Measurements from ENCODE around the gene HBEGF. TPM values are rescaled to one million over a fixed set of nuclear protein-coding genes. Genes with fewer than 3 reads are reported as not detected.
"Not testable (repeated sequence)": the region's sequence is repeated elsewhere in the genome, so short reads cannot be mapped to it uniquely, and the experiment has no call there.

HBEGF gene
- polyA plus RNA-seq, 3 donors, result 25.2 to 548 (median 31.6) TPM

DNA sequence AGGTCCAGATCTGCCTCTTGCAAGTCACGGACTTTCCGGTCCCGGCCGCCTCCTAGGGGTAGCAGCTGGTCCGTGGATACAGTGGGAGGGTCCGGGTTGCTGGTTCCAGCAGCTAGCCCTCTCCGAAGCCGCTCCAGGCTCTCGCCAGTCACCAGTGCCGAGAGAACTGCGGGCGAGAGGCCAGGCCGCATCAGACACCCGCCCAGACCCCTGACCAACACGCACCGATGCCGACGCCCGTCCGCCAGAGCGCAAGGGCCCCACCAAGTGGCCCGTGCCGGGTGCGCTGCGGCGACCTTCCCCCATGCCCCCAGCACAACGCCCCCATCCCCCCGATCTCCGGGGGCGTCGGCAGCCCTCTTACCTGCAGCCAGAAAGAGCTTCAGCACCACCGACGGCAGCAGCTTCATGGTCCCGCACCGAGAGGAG, 470 bp downstream of the HBEGF start:
- no peaks in the 10 kb centered on the region for H3K9me3 ChIP-seq (replicated peaks in 1 of 2; ENCODE audit: control insufficient read depth in 1 of 2, insufficient read depth in 1 of 2, low read length in 2 of 2)
- peaks cover 27% of the 10 kb centered on the region for H3K79me2 ChIP-seq (ENCODE audit: insufficient read depth, low read length)
- H3K9me3 Mint-ChIP-seq, result peaks cover 0 to 9% (median 2%) of the 10 kb centered on the region in 7 donors
- H3K27me3 ChIP-seq (ENCODE audit: control insufficient read depth in 2 of 2, insufficient read depth in 2 of 2, low read length in 2 of 2), result no peaks in the 10 kb centered on the region
- peak overlapping the region in 1 of 2 donors; percentile 76 for H3K27ac ChIP-seq (ENCODE audit: low read depth in 1 of 2, low read length in 2 of 2)
- H3K36me3 ChIP-seq (replicated peaks in 1 of 2; ENCODE audit: control insufficient read depth in 1 of 2, insufficient read depth in 2 of 2, low read length in 2 of 2), result no peaks in the 10 kb centered on the region
- peak overlapping the region; percentile 54 to 95 (median 88) for H3K27ac Mint-ChIP-seq
- peaks cover 5% of the 10 kb centered on the region in 3 donors for H3K27me3 Mint-ChIP-seq (ENCODE audit: low read depth in 3 of 3)
- peak overlapping the region; percentile 97 for H3K4me2 ChIP-seq (replicated peaks; ENCODE audit: extremely low read depth, low read length, poor library complexity, severe bottlenecking)
- H3K4me3 ChIP-seq (replicated peaks in 1 of 3; ENCODE audit: low read depth in 2 of 3, low read length in 3 of 3), result peak overlapping the region; percentile 52 to 99 (median 82)
- DNase-seq, result peak; percentile 42 to 59 (median 59)
- peak overlapping the region; percentile 76 for H3K9ac ChIP-seq (ENCODE audit: insufficient read depth, low read length, poor library complexity, severe bottlenecking)
- H2AFZ ChIP-seq (ENCODE audit: insufficient read depth, low read depth, low read length, poor library complexity, severe bottlenecking), result peak overlapping the region; percentile 25
- intact Hi-C loops (cut with micrococcal nuclease), result loop anchor here in 1 of 2 donors (5.0 kb wide), 1 partner anchor 44 kb away; the partner anchor contains the start of gene PFDN1
- H4K20me1 ChIP-seq (ENCODE audit: insufficient read depth, low read length), result peaks cover 49% of the 10 kb centered on the region
- peaks cover 31 to 51% of the 10 kb centered on the region in 2 donors for H3K36me3 Mint-ChIP-seq
- H3K4me1 Mint-ChIP-seq, result peaks cover 60% of the 10 kb centered on the region
- peaks cover 61 to 69% of the 10 kb centered on the region in 2 donors for H3K4me1 ChIP-seq (ENCODE audit: control insufficient read depth in 1 of 2, insufficient read depth in 2 of 2, low read length in 2 of 2)
- TF ChIP-seq, protein P1, sequence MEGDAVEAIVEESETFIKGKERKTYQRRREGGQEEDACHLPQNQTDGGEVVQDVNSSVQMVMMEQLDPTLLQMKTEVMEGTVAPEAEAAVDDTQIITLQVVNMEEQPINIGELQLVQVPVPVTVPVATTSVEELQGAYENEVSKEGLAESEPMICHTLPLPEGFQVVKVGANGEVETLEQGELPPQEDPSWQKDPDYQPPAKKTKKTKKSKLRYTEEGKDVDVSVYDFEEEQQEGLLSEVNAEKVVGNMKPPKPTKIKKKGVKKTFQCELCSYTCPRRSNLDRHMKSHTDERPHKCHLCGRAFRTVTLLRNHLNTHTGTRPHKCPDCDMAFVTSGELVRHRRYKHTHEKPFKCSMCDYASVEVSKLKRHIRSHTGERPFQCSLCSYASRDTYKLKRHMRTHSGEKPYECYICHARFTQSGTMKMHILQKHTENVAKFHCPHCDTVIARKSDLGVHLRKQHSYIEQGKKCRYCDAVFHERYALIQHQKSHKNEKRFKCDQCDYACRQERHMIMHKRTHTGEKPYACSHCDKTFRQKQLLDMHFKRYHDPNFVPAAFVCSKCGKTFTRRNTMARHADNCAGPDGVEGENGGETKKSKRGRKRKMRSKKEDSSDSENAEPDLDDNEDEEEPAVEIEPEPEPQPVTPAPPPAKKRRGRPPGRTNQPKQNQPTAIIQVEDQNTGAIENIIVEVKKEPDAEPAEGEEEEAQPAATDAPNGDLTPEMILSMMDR (IDR thresholded peaks at IDR 0.05), result no peak
- 5% methylated on average over 30 of the region's 35 CpGs for WGBS (ENCODE audit: insufficient coverage)
- H3K4me3 Mint-ChIP-seq, result peak overlapping the region; percentile 94 to 100

DNA sequence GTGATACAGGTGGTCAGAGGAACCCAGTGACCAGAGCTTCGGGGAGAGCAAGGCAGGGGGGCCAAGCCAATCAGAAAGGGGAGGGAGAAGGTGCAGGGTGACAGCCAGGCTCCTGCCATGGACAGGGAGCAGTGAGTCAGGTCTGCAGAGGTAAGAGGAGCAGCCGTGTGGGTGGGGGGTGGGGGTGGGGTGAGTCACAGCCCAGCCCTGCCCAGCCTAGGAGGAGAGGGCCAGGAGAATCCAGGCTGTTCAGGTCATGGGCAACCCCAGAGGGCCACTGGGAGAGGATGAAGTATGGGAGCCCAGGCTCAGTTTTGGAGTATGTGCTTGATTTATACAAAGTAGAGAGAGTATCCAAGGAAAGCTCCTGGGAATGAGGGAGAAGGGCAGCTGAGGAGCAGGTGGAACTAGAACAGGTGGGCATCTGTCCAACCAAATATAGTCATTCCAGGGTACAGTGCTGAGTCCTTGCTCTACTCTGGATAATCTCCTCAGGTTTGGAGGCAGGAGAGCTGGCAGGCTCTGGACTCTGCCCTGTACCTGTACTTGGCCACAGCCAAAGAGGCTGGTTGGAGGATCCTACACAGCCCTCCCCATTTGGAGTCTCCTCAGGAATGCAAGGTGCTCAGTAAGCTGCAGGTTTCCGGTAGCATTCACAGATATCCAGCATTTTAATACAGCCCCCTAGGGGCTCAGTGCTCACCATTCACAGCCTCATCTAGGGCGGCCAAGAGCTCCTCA, 1.6 kb downstream of the HBEGF start:
- Mint-ChIP-seq H3K9me3 (peaks cover 0 to 9% (median 2%) of the 10 kb centered on the region in 7 donors), H3K4me1 (peaks cover 67% of the 10 kb centered on the region), H3K36me3 (peaks cover 40 to 58% of the 10 kb centered on the region in 2 donors), H3K27me3 (ENCODE audit: low read depth in 3 of 3) (peaks cover 3 to 8% (median 5%) of the 10 kb centered on the region in 3 donors), H3K4me3 (peak overlapping the region; percentile 94 to 100), H3K27ac (peak overlapping the region in 6 of 7 donors; percentile 87 to 97 (median 91))
- H3K27ac ChIP-seq (ENCODE audit: low read depth in 1 of 2, low read length in 2 of 2), result peak overlapping the region in 1 of 2 donors; percentile 11
- DNase-seq, result peak in 2 of 3 donors; percentile 31 to 77
- H3K4me2 ChIP-seq (replicated peaks; ENCODE audit: extremely low read depth, low read length, poor library complexity, severe bottlenecking), result peak overlapping the region; percentile 97
- peak overlapping the region; percentile 52 to 99 (median 82) for H3K4me3 ChIP-seq (replicated peaks in 1 of 3; ENCODE audit: low read depth in 2 of 3, low read length in 3 of 3)
- peaks cover 33% of the 10 kb centered on the region for H3K79me2 ChIP-seq (ENCODE audit: insufficient read depth, low read length)
- TF ChIP-seq, protein P1 (IDR thresholded peaks at IDR 0.05), result no peak
- H3K4me1 ChIP-seq (ENCODE audit: control insufficient read depth in 1 of 2, insufficient read depth in 2 of 2, low read length in 2 of 2), result peaks cover 72 to 80% of the 10 kb centered on the region in 2 donors
- no peaks in the 10 kb centered on the region for H3K27me3 ChIP-seq (ENCODE audit: control insufficient read depth in 2 of 2, insufficient read depth in 2 of 2, low read length in 2 of 2)
- no peaks in the 10 kb centered on the region for H3K36me3 ChIP-seq (replicated peaks in 1 of 2; ENCODE audit: control insufficient read depth in 1 of 2, insufficient read depth in 2 of 2, low read length in 2 of 2)
- intact Hi-C loops (cut with micrococcal nuclease), result loop anchor here (5.0 kb wide), 2 partner anchors 38 to 43 kb away; partner anchors contain the start of gene PFDN1 (in 1 of the 2)
- no peak overlapping the region for H2AFZ ChIP-seq (ENCODE audit: insufficient read depth, low read depth, low read length, poor library complexity, severe bottlenecking)
- WGBS (ENCODE audit: insufficient coverage), result 80% methylated on average over 2 of the region's 4 CpGs
- peak overlapping the region; percentile 13 for H3K9ac ChIP-seq (ENCODE audit: insufficient read depth, low read length, poor library complexity, severe bottlenecking)
- peaks cover 50% of the 10 kb centered on the region for H4K20me1 ChIP-seq (ENCODE audit: insufficient read depth, low read length)
- no peaks in the 10 kb centered on the region for H3K9me3 ChIP-seq (replicated peaks in 1 of 2; ENCODE audit: control insufficient read depth in 1 of 2, insufficient read depth in 1 of 2, low read length in 2 of 2)

DNA sequence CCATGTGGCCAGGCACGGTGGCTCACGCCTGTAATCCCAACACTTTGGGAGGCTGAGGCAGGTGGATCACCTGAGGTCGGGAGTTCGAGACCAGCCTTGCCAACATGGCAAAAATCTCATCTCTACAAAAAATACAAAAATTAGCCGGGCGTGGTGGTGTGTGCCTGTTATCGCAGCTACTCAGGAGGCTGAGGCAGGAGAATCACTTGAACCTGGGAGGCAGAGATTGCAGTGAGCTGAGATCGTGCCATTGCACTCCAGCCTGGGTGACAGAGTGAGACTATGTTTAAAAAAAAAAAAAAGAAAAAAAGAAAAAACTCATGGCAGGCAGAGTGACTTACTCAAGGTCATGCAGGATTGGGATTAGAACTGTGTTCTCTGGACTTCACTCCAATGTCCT, 2.6 kb downstream of the HBEGF start:
- peak overlapping the region; percentile 49 to 100 for H3K4me3 Mint-ChIP-seq
- not testable (repeated sequence) for H3K9ac ChIP-seq (ENCODE audit: insufficient read depth, low read length, poor library complexity, severe bottlenecking); H3K9me3 ChIP-seq (replicated peaks in 1 of 2; ENCODE audit: control insufficient read depth in 1 of 2, insufficient read depth in 1 of 2, low read length in 2 of 2); H3K36me3 ChIP-seq (replicated peaks in 1 of 2; ENCODE audit: control insufficient read depth in 1 of 2, insufficient read depth in 2 of 2, low read length in 2 of 2); H3K27me3 ChIP-seq (ENCODE audit: control insufficient read depth in 2 of 2, insufficient read depth in 2 of 2, low read length in 2 of 2); DNase-seq; H2AFZ ChIP-seq (ENCODE audit: insufficient read depth, low read depth, low read length, poor library complexity, severe bottlenecking); H3K27ac ChIP-seq (ENCODE audit: low read depth in 1 of 2, low read length in 2 of 2); H3K27me3 Mint-ChIP-seq (ENCODE audit: low read depth in 3 of 3); H3K9me3 Mint-ChIP-seq
- peaks cover 46 to 63% of the 10 kb centered on the region in 2 donors for H3K36me3 Mint-ChIP-seq
- H3K4me1 Mint-ChIP-seq, result peaks cover 76% of the 10 kb centered on the region
- peak overlapping the region; percentile 97 for H3K4me2 ChIP-seq (replicated peaks; ENCODE audit: extremely low read depth, low read length, poor library complexity, severe bottlenecking)
- H3K27ac Mint-ChIP-seq, result peak overlapping the region; percentile 18 to 98 (median 91)
- intact Hi-C loops (cut with micrococcal nuclease), result loop anchor here in 1 of 2 donors (5.0 kb wide), 1 partner anchor 37 kb away; no protein-coding TSS in a partner anchor
- peaks cover 55% of the 10 kb centered on the region for H4K20me1 ChIP-seq (ENCODE audit: insufficient read depth, low read length)
- 100% methylated on average over 1 of the region's 8 CpGs for WGBS (ENCODE audit: insufficient coverage)
- H3K79me2 ChIP-seq (ENCODE audit: insufficient read depth, low read length), result peaks cover 34% of the 10 kb centered on the region
- peaks cover 82 to 90% of the 10 kb centered on the region in 2 donors for H3K4me1 ChIP-seq (ENCODE audit: control insufficient read depth in 1 of 2, insufficient read depth in 2 of 2, low read length in 2 of 2)
- H3K4me3 ChIP-seq (replicated peaks in 1 of 3; ENCODE audit: low read depth in 2 of 3, low read length in 3 of 3), result peak overlapping the region in 1 of 3 experiments; percentile 99
